ENCODE results near the gene MMP11.

DNA sequence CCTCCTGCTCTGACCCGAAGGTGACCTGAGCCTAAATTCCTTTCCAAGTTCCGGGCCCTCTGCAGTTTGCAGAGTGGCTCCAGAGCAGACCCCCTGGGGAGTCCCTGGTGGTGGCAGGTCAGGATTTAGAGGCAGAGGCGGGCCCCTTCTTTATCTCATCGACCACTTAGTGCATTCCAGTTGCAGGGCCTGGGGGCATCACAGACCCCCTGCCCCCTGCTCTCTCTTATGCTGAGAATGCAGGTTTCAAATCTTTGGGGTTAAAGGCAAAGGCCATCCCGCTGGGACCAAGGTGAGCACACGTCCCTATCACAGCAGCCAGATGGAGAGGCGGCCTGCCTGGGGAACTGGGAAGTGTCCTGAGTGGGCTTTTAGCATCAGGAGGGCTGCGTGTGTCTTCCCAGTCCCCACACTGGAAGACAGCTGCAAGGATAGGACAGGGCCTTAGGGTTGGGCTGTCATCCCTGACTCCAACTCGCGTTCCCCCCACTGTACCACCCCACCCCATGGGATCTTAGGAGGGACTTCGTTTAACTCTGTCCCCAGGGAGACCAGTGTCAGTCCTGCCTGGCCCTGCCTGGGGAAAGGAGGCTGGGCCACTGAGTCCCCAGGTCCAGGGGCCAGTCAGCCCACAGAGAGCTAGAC lies 54.8 kb downstream of the MMP11 start:
- TF ChIP-seq, protein P1, sequence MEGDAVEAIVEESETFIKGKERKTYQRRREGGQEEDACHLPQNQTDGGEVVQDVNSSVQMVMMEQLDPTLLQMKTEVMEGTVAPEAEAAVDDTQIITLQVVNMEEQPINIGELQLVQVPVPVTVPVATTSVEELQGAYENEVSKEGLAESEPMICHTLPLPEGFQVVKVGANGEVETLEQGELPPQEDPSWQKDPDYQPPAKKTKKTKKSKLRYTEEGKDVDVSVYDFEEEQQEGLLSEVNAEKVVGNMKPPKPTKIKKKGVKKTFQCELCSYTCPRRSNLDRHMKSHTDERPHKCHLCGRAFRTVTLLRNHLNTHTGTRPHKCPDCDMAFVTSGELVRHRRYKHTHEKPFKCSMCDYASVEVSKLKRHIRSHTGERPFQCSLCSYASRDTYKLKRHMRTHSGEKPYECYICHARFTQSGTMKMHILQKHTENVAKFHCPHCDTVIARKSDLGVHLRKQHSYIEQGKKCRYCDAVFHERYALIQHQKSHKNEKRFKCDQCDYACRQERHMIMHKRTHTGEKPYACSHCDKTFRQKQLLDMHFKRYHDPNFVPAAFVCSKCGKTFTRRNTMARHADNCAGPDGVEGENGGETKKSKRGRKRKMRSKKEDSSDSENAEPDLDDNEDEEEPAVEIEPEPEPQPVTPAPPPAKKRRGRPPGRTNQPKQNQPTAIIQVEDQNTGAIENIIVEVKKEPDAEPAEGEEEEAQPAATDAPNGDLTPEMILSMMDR (IDR thresholded peaks at IDR 0.05 in 2 of 3, conservative IDR thresholded peaks at IDR 0.05 in 1 of 3; ENCODE audit: borderline replicate concordance in 1 of 3, insufficient read depth in 1 of 3, low read depth in 2 of 3, low read length in 2 of 3): no peak
- TF ChIP-seq POLR2A (IDR thresholded peaks at IDR 0.05; ENCODE audit: borderline replicate concordance, extremely low read depth, insufficient read depth, insufficient read length): no peak
- no peak for TF ChIP-seq EZH2 (IDR thresholded peaks at IDR 0.05)
- no peak for TF ChIP-seq RAD21 (IDR thresholded peaks at IDR 0.05; ENCODE audit: low read depth)

All from HCT116 (cell line).